Fibroblast of lung (primary cell): Measurements from ENCODE around the gene HOXB5. TPM values are rescaled to one million over a fixed set of nuclear protein-coding genes. Genes with fewer than 3 reads are reported as not detected.

Source experiments
- DNase-seq, 2 donors: peaks; one replicate each; pipeline versions ENCODE4 v3.0.0 to v3.0.0-alpha.2; 2010; ENCODE audit warnings: low read depth in 2 of 2
- H2AFZ ChIP-seq: 2 replicates; pipeline ENCODE4 v1.5.1; 2012; ENCODE audit warnings: low read length, control low read depth, inconsistent platforms
- H3K27ac ChIP-seq: 2 replicates; pipeline ENCODE4 v1.5.1; 2011; ENCODE audit warnings: low read length, control low read depth; ENCODE audit not compliant: insufficient read depth
- H3K27me3 ChIP-seq: 2 replicates; pipeline ENCODE4 v1.5.1; 2011; ENCODE audit warnings: mild to moderate bottlenecking, low read length; ENCODE audit not compliant: control insufficient read depth, insufficient read depth
- H3K36me3 ChIP-seq: 2 replicates; pipeline ENCODE4 v1.5.1; 2011; ENCODE audit warnings: low read length; ENCODE audit not compliant: control insufficient read depth, insufficient read depth
- H3K4me1 ChIP-seq: 2 replicates; pipeline ENCODE4 v1.5.1; 2011; ENCODE audit warnings: low read length; ENCODE audit not compliant: control insufficient read depth, insufficient read depth; ENCODE audit errors: extremely low read depth
- H3K4me2 ChIP-seq: 2 replicates; pipeline ENCODE4 v1.5.1; 2011; ENCODE audit warnings: low read length, control low read depth; ENCODE audit not compliant: insufficient read depth; ENCODE audit errors: extremely low read depth
- H3K4me3 ChIP-seq, 4 experiments: fragments of 200-600 bp in 1 of 4; sonication (generic) in 1 of 4; replicated peaks in 1 of 4; 2 replicates each; pipeline ENCODE4 v1.5.1; 2011 to 2016; ENCODE audit warnings: low read length in 4 of 4, low read depth in 3 of 4, mild to moderate bottlenecking in 3 of 4, control low read depth in 2 of 4, inconsistent platforms in 1 of 4, mixed read lengths in 1 of 4; ENCODE audit not compliant: insufficient read depth in 1 of 4; ENCODE audit errors: control extremely low read depth in 1 of 4
- H3K79me2 ChIP-seq: 2 replicates; pipeline ENCODE4 v1.5.1; 2012; ENCODE audit warnings: mild to moderate bottlenecking, low read length, inconsistent platforms; ENCODE audit not compliant: control insufficient read depth, insufficient read depth
- H3K9ac ChIP-seq: 2 replicates; pipeline ENCODE4 v1.5.1; 2011; ENCODE audit warnings: mild to moderate bottlenecking, low read length, control low read depth; ENCODE audit not compliant: insufficient read depth
- H3K9me3 ChIP-seq: 2 replicates; pipeline ENCODE4 v1.5.1; 2012; ENCODE audit warnings: low read depth, low read length; ENCODE audit not compliant: control insufficient read depth, insufficient read depth
- H4K20me1 ChIP-seq: 2 replicates; pipeline ENCODE4 v1.5.1; 2011; ENCODE audit warnings: low read length; ENCODE audit not compliant: control insufficient read depth, insufficient read depth; ENCODE audit errors: extremely low read depth
- EZH2 ChIP-seq: IDR thresholded peaks from 2 replicates; pipeline ENCODE4 v1.5.1; 2012; ENCODE audit warnings: low read length, control low read depth, mild to moderate bottlenecking; ENCODE audit errors: missing control alignments
- polyA plus RNA-seq, 2 donors: library from polyadenylated mRNA; depleted of rRNA in 1 of 2; stranded (reverse) in 1 of 2; unstranded in 1 of 2; fragments of >200 nt; gene quantifications; 2 replicates each; pipeline ENCODE4 v1.2.1, GENCODE V29; 2011 to 2012; ENCODE audit warnings: missing spikeins in 1 of 2
- total RNA-seq: library from RNA; depleted of rRNA; stranded (reverse); fragments of >200 nt; gene quantifications from 2 replicates; pipeline ENCODE4 v1.2.1, GENCODE V29; 2014
- TF ChIP-seq, protein P1 (sequence below), 2 donors: IDR thresholded peaks in 1 of 2; conservative IDR thresholded peaks in 1 of 2; 1 replicate in 1 of 2; 2 replicates in 1 of 2; pipeline ENCODE4 v1.5.1; 2011 to 2012; ENCODE audit warnings: low read length in 2 of 2, control low read depth in 1 of 2, inconsistent platforms in 1 of 2, low read depth in 1 of 2, mild to moderate bottlenecking in 1 of 2

Gene HOXB5
- total and polyA plus RNA-seq, 2 donors (not counting 1 experiment from before 2014, with no cell fraction given), result 2.1 to 9.4 TPM

DNA sequence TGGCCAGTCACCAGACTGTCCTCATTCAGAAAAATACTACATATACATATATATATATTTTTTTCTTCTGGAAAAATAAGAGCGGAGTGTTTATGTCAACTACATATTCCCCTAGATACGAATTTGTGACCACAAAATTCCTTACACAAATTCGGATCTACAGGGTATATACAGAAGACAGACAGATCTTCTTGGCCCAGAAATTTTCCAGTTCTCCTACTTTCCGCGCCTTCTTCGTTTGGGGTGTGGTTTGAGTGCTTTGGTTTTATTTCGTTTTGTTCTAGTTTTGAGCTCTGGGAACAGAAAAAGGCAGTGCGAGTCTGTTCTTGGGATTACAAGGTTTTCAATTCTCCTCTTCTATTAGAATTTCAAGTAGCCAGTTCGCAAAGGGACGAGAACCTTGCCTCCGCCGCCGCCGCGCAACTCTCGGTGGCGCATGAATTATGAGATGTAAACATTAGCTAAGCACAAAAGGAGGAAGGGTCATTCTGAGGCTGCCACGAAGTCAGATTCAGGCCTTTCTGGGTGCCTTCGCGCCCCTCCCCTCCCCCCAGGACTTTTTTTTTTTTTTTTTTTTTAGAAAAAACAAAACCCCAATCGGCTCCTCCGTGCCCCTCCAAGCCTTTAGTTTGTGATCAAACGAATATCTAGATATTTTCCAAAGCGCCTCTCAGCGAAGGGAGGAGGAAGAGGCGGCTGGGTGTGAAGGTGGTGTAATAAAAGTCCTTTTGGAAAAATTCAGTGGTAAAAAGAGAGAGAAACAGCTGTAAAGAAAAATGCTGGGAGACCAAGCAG is 13.6 kb downstream of the HOXB5 start:
- no peaks in the 10 kb centered on the region for H3K27me3 ChIP-seq
- DNase-seq, result peak; percentile 55 to 95

DNA sequence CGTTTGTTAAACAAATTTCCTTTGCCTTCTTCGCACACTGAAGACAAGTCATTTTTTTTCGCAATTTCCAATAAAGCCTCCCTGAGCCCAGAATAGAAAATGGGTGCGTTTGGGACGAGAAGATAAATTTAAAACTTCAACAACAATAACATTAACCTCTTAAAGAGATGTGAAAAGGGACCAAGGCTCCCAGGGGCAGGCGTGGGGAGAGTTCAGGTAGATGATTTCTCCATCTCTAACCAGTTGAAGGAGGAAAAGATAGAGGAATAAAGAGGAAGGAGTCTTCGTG is 14.2 kb downstream of the HOXB5 start:
- Histone ChIP-seq H3K27me3 (no peaks in the 10 kb centered on the region), H3K4me1 (peaks cover 15% of the 10 kb centered on the region), H3K79me2 (peaks cover 99% of the 10 kb centered on the region), H3K9me3 (no peaks in the 10 kb centered on the region), H4K20me1 (no peaks in the 10 kb centered on the region), H3K4me2 (peak overlapping the region; percentile 99), H3K27ac (peak overlapping the region; percentile 98), H3K9ac (peak overlapping the region; percentile 73), H3K36me3 (peaks cover 4% of the 10 kb centered on the region), H3K4me3 (peak overlapping the region; percentile 80 to 98 (median 84)), H2AFZ (no peak overlapping the region)
- no peak for DNase-seq
- no peak for TF ChIP-seq EZH2
- TF ChIP-seq, protein P1, sequence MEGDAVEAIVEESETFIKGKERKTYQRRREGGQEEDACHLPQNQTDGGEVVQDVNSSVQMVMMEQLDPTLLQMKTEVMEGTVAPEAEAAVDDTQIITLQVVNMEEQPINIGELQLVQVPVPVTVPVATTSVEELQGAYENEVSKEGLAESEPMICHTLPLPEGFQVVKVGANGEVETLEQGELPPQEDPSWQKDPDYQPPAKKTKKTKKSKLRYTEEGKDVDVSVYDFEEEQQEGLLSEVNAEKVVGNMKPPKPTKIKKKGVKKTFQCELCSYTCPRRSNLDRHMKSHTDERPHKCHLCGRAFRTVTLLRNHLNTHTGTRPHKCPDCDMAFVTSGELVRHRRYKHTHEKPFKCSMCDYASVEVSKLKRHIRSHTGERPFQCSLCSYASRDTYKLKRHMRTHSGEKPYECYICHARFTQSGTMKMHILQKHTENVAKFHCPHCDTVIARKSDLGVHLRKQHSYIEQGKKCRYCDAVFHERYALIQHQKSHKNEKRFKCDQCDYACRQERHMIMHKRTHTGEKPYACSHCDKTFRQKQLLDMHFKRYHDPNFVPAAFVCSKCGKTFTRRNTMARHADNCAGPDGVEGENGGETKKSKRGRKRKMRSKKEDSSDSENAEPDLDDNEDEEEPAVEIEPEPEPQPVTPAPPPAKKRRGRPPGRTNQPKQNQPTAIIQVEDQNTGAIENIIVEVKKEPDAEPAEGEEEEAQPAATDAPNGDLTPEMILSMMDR (conservative IDR thresholded peaks at IDR 0.05 in 1 of 2, IDR thresholded peaks at IDR 0.05 in 1 of 2; ENCODE audit: low read depth in 1 of 2, low read length in 2 of 2), result no peak

More for the DNA sequence above, 13.6 kb downstream of the HOXB5 start:
- Histone ChIP-seq H3K79me2 (peaks cover 99% of the 10 kb centered on the region), H3K27ac (peak overlapping the region; percentile 98), H2AFZ (no peak overlapping the region), H3K9ac (peak overlapping the region; percentile 98), H3K36me3 (peaks cover 4% of the 10 kb centered on the region), H3K4me1 (peaks cover 15% of the 10 kb centered on the region), H3K4me2 (peak overlapping the region; percentile 99), H3K9me3 (no peaks in the 10 kb centered on the region), H3K4me3 (peak overlapping the region; percentile 80 to 98 (median 84)), H4K20me1 (no peaks in the 10 kb centered on the region)
- no peak for TF ChIP-seq EZH2
- TF ChIP-seq, protein P1 (conservative IDR thresholded peaks at IDR 0.05 in 1 of 2, IDR thresholded peaks at IDR 0.05 in 1 of 2; ENCODE audit: low read depth in 1 of 2, low read length in 2 of 2), result no peak

DNA sequence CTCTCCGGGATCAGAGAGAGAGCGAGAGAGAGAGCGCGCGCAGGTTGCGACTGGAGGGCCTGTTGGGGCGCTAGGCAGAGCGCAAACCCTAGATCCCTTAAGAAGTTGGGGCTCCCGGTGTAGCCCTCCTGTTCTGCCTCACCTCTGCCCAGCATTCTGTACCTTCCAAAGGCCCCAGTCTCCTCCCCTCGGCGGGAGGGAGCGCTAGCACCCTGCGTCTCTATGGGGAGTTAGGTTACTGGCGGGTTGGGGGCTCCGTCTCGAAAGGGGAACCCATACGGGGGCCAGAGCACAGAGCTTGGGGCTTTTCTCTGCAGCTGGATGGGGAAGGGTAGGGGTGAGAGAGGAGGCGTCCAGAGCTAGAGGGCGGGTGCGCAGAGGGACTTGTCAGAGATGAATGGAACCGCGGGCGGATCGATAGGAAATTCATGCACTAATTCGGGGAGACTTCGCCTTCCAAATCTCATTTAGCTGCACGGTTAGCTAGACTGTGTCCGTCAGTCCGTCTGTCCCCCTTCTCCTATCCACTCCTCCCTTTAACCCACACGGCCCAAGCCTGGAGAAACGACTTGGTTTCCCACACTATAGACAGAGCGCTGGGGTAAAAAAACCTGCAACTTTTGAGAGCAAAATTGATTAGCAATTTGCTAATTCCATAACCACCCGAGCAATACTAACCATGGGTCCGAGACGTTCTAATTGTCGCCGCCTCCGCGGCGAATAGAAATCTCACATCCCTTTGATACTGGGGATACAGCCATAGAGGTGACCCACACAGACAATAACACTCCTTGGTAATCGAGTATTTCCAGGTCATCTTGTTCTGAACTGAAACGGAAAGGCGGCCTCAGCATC is 14.7 kb downstream of the HOXB5 start:
- TF ChIP-seq, protein P1 (conservative IDR thresholded peaks at IDR 0.05 in 1 of 2, IDR thresholded peaks at IDR 0.05 in 1 of 2; ENCODE audit: low read depth in 1 of 2, low read length in 2 of 2), result peak in 1 of 2 donors; percentile 7
- no peak for TF ChIP-seq EZH2
- Histone ChIP-seq H2AFZ (no peak overlapping the region), H3K4me2 (peak overlapping the region; percentile 99), H4K20me1 (no peaks in the 10 kb centered on the region), H3K27ac (peak overlapping the region; percentile 98), H3K4me3 (peak overlapping the region; percentile 80 to 98 (median 84)), H3K9me3 (no peaks in the 10 kb centered on the region), H3K36me3 (peaks cover 4% of the 10 kb centered on the region), H3K27me3 (no peaks in the 10 kb centered on the region), H3K9ac (peak overlapping the region; percentile 73), H3K79me2 (peaks cover 99% of the 10 kb centered on the region), H3K4me1 (peaks cover 11% of the 10 kb centered on the region)
- peak; percentile 37 to 74 for DNase-seq
